Testis (tissue), 2 donors: ENCODE results near the gene PI4K2A.

ENCODE experiments used
- POLR2A ChIP-seq: fragments of 450-650 bp; IDR thresholded peaks from one replicate; pipeline ENCODE4 v1.6.1; 2017; ENCODE audit warnings: antibody characterized with exemption, mild to moderate bottlenecking, moderate library complexity
- TF ChIP-seq, protein P1 (sequence below), 3 experiments: fragments of 450-650 bp in 2 of 3; fragments of 200-600 bp in 1 of 3; sonication (generic) in 1 of 3; IDR thresholded peaks; one replicate each; pipeline ENCODE4 v1.5.1; 2016 to 2019; ENCODE audit warnings: antibody characterized with exemption in 3 of 3, mild to moderate bottlenecking in 2 of 3, moderate library complexity in 1 of 3

DNA sequence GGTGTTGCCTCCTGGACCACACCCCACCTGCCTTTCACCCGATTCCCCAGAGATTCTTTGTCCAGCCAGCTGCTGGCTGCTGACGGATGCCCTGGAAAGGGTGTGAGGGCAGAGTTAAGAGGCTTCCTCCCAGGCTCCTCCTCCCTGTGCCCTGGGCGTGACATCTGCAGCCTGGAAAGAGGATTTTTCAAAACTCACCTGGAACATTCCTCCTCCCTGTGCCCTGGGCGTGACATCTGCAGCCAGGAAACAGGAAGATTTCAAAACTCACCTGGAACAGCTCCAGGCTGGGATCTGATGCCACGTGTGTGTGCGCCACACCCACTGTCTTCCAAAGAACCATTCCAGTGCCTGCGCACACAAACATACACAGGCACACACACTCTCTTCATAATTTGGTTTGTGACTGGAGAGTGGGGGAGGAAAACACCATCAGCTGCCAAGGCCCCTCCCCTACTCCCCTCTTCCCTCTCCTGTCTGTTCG lies 78.2 kb downstream of the PI4K2A start:
- TF ChIP-seq, protein P1, sequence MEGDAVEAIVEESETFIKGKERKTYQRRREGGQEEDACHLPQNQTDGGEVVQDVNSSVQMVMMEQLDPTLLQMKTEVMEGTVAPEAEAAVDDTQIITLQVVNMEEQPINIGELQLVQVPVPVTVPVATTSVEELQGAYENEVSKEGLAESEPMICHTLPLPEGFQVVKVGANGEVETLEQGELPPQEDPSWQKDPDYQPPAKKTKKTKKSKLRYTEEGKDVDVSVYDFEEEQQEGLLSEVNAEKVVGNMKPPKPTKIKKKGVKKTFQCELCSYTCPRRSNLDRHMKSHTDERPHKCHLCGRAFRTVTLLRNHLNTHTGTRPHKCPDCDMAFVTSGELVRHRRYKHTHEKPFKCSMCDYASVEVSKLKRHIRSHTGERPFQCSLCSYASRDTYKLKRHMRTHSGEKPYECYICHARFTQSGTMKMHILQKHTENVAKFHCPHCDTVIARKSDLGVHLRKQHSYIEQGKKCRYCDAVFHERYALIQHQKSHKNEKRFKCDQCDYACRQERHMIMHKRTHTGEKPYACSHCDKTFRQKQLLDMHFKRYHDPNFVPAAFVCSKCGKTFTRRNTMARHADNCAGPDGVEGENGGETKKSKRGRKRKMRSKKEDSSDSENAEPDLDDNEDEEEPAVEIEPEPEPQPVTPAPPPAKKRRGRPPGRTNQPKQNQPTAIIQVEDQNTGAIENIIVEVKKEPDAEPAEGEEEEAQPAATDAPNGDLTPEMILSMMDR (IDR thresholded peaks at IDR 0.05): no peak
- TF ChIP-seq POLR2A: no peak
